Colonic mucosa (tissue), 4 donors: ENCODE data around the gene SNN. TPM values are rescaled to one million over a fixed set of nuclear protein-coding genes. Genes with fewer than 3 reads are reported as not detected.

Experiments
- DNase-seq: peaks from one replicate; pipeline ENCODE4 v3.0.0-alpha.2; 2020
- H3K27ac ChIP-seq: fragments of 200-600 bp; one replicate; pipeline ENCODE4 v1.8.0; 2021
- H3K27me3 ChIP-seq: fragments of 200-600 bp; one replicate; pipeline ENCODE4 v1.8.0; 2021
- H3K36me3 ChIP-seq: fragments of 200-600 bp; one replicate; pipeline ENCODE4 v1.8.0; 2021
- H3K4me1 ChIP-seq: fragments of 200-600 bp; one replicate; pipeline ENCODE4 v1.8.0; 2021; ENCODE audit warnings: mild to moderate bottlenecking
- H3K4me3 ChIP-seq: fragments of 200-600 bp; one replicate; pipeline ENCODE4 v1.8.0; 2021
- H3K9ac ChIP-seq, 2 donors: one replicate each; pipeline ENCODE4 v1.7.0; 2013; ENCODE audit warnings: control low read depth in 2 of 2, low read depth in 2 of 2, low read length in 2 of 2
- H3K9me3 ChIP-seq: fragments of 200-600 bp; one replicate; pipeline ENCODE4 v1.8.0; 2021
- intact Hi-C: fragments of 100-400 bp; cut with DNase I; formaldehyde crosslinking; loops from one replicate; pipeline ENCODE4 v1.14.1; 2022
- total RNA-seq, 2 donors: library from RNA; stranded (reverse); fragmentation: NEBNext Ultra II Directional in 1 of 2; extraction: Animal tissue kit (Norgen Biotek cat#: 25700) in 1 of 2; gene quantifications; one replicate each; pipeline ENCODE4 v1.2.1, GENCODE V29; 2021
- TF ChIP-seq, protein P1 (sequence below): fragments of 200-600 bp; IDR thresholded peaks from one replicate; pipeline ENCODE4 v1.8.0; 2022; ENCODE audit warnings: antibody characterized with exemption, mild to moderate bottlenecking
- donor health status: healthy.
- donor health status: DM: no; HTN: no; CAD: no.
- donor health status: DM: no; HTN: no; CAD: no.

The SNN gene
- total RNA-seq, 2 donors from 2014 or later, result 2.4 to 5.6 TPM

- no peak for DNase-seq
- H3K9ac ChIP-seq, result no peak overlapping the region
- peaks cover 15% of the 10 kb centered on the region for H3K36me3 ChIP-seq
- intact Hi-C loops, result no loop called here
- H3K4me1 ChIP-seq, result peaks cover 7% of the 10 kb centered on the region
- H3K27me3 ChIP-seq, result no peaks in the 10 kb centered on the region
- no peaks in the 10 kb centered on the region for H3K9me3 ChIP-seq
- TF ChIP-seq, protein P1, sequence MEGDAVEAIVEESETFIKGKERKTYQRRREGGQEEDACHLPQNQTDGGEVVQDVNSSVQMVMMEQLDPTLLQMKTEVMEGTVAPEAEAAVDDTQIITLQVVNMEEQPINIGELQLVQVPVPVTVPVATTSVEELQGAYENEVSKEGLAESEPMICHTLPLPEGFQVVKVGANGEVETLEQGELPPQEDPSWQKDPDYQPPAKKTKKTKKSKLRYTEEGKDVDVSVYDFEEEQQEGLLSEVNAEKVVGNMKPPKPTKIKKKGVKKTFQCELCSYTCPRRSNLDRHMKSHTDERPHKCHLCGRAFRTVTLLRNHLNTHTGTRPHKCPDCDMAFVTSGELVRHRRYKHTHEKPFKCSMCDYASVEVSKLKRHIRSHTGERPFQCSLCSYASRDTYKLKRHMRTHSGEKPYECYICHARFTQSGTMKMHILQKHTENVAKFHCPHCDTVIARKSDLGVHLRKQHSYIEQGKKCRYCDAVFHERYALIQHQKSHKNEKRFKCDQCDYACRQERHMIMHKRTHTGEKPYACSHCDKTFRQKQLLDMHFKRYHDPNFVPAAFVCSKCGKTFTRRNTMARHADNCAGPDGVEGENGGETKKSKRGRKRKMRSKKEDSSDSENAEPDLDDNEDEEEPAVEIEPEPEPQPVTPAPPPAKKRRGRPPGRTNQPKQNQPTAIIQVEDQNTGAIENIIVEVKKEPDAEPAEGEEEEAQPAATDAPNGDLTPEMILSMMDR, result no peak
- H3K4me3 ChIP-seq, result no peak overlapping the region
- H3K27ac ChIP-seq, result peak overlapping the region; percentile 2
Measured at GRCh38 chr16:11721781-11722467, 53.7 kb downstream of the SNN start.

DNA sequence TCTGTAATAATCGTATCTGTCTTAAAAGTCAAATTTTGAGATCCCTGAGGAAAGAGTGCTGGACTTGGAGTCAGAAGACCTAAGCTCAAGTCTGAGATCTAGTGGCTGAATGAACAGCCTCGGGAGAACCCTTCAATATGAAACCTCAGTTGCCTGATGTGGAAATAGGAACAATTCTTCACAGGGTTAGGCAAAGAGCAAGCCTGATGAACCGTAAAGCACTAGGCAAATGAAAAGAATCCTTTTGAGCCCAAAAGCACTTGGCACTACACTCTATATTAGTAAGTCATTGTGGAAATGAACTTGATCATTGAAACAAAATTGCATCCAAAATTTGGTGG, 54.2 kb downstream of the SNN start:
- H3K27me3 ChIP-seq, result no peaks in the 10 kb centered on the region
- peaks cover 7% of the 10 kb centered on the region for H3K4me1 ChIP-seq
- peaks cover 15% of the 10 kb centered on the region for H3K36me3 ChIP-seq
- H3K4me3 ChIP-seq, result no peak overlapping the region
- no peak overlapping the region for H3K9ac ChIP-seq
- intact Hi-C loops, result no loop called here
- H3K27ac ChIP-seq, result peak overlapping the region; percentile 2
- no peak for DNase-seq
- TF ChIP-seq, protein P1, result no peak
- no peaks in the 10 kb centered on the region for H3K9me3 ChIP-seq

DNA sequence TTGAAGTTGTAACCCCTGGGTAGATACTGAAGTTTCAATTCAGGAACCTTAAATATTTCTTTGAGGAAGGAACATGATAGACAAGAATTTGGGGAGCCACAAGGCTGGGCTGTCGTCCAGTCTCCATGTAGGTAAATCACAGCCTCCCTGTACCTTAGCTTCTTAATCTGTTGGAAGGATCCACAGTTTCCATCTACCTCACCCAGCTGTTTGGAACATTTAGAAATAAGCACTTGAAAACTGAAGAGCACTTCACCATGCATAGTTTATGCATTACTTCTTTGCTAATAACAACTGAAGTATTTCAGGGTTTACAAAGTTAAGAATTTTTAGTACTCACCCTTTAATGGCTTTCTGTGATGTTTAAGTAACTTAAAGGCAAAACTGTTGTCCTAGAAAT, 57.2 kb downstream of the SNN start:
- H3K36me3 ChIP-seq, result peaks cover 10% of the 10 kb centered on the region
- no peaks in the 10 kb centered on the region for H3K27me3 ChIP-seq
- DNase-seq, result no peak
- intact Hi-C loops, result no loop called here
- no peak overlapping the region for H3K4me3 ChIP-seq
- no peak overlapping the region for H3K27ac ChIP-seq
- peaks cover 7% of the 10 kb centered on the region for H3K4me1 ChIP-seq
- no peaks in the 10 kb centered on the region for H3K9me3 ChIP-seq
- TF ChIP-seq, protein P1, result no peak
- no peak overlapping the region for H3K9ac ChIP-seq

- intact Hi-C loops, result no loop called here
- Histone ChIP-seq H3K36me3 (peaks cover 7% of the 10 kb centered on the region), H3K27ac (no peak overlapping the region), H3K9me3 (no peaks in the 10 kb centered on the region), H3K4me1 (peaks cover 7% of the 10 kb centered on the region), H3K27me3 (no peaks in the 10 kb centered on the region), H3K9ac (no peak overlapping the region), H3K4me3 (no peak overlapping the region)
- DNase-seq, result peak; percentile 40
- TF ChIP-seq, protein P1, result no peak
Measured at GRCh38 chr16:11726008-11726407, 57.8 kb downstream of the SNN start.

DNA sequence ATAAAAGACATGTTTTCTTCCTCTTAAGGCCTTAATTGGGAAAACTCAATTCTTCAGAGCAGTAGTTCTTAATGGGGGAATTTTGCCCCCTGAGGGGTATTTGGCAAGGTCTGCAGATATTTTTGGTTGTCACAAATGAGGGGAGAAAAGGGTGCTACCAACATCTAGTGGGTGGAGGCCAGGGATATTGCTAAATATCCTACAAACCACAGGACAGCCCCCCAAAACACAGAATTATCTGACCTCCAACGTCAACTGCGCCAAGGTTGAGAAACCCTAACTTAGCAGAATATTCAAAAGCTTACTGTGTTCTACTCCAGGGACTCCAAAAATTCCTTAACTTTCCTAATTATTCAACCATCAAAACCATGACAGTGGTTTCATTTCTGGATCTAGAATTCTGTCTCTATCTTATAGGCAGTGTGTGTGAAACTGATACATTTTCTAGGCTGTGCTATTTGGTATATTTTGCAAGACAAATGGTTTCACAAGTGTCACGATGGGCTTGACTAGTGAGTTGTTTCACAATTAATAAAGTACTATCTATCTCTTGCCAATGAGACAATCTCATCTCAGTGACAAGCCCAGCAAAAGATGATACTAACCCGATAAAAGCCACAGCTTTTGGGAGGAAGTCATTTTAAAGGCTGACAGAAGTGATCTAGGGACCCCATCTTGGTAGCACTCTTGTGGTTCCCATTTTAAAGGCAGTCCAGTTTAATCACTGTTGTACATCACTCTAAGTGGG, 59.7 kb downstream of the SNN start:
- intact Hi-C loops, result no loop called here
- H3K27me3 ChIP-seq, result no peaks in the 10 kb centered on the region
- H3K9me3 ChIP-seq, result no peaks in the 10 kb centered on the region
- no peak overlapping the region for H3K9ac ChIP-seq
- no peaks in the 10 kb centered on the region for H3K4me1 ChIP-seq
- H3K27ac ChIP-seq, result no peak overlapping the region
- TF ChIP-seq, protein P1, result no peak
- H3K4me3 ChIP-seq, result no peak overlapping the region
- DNase-seq, result no peak
- no peaks in the 10 kb centered on the region for H3K36me3 ChIP-seq

Other genes starting within 250 kb of the SNN start
- gene LITAF, start 81.5 kb upstream of the SNN start, total RNA-seq, result 100 to 1,000 TPM; 144 to 211 TPM
- gene TXNDC11, start 74.4 kb downstream of the SNN start, total RNA-seq, result 10 to 100 TPM; 52.0 to 62.1 TPM
- 10 to 100 TPM; 40.2 to 47.1 TPM for gene ZC3H7A, start 128.8 kb downstream of the SNN start, total RNA-seq
- 10 to 100 TPM; 89.5 to 99.3 TPM for gene RSL1D1, start 183.1 kb downstream of the SNN start, total RNA-seq
- 100 to 1,000 TPM; 135 to 174 TPM for gene GSPT1, start 247.5 kb downstream of the SNN start, total RNA-seq